ENCODE measurements around the gene UGT1A7.
"Not testable (repeated sequence)": the region's sequence is repeated elsewhere in the genome, so short reads cannot be mapped to it uniquely, and the experiment has no call there.

Gene UGT1A7

DNA sequence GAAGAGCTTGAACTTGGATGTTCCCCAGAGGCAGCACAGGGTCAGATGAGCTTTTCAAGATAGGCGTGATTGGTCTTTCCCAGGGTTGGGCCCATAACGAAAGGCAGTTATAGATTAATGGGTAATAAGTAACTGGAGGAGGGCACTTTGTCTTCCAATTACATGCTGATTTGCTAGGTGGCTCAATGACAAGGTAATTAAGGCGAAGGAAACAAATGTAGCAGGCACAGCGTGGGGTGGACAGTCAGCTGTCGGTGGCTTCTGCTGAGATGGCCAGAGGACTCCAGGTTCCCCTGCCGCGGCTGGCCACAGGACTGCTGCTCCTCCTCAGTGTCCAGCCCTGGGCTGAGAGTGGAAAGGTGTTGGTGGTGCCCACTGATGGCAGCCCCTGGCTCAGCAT, 36.9 kb downstream of the UGT1A7 start, which contains the start of gene UGT1A4:
Gene UGT1A4, plus strand, starts transcription at position 185 of the 400 bp plus-strand sequence. Its CDS starts 85 bp downstream, at position 270.
- DNase-seq, result no peak

DNA sequence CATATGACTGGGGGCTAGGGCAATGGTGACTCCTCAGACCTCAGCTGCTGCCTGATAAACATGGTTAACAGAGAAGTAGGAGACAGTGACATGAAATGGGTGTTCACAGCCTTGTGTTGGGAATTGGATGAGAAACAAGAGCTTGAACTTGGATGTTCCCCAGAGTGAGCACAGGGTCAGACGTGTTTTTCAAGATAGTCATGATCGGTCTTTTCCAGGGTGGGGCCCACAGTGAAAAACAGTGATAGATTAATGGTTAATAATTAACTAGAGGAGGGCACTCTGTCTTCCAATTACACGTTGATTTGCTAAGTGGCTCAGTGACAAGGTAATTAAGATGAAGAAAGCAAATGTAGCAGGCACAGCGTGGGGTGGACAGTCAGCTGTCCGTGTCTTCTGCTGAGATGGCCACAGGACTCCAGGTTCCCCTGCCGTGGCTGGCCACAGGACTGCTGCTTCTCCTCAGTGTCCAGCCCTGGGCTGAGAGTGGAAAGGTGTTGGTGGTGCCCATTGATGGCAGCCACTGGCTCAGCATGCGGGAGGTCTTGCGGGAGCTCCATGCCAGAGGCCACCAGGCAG, 47.1 kb downstream of the UGT1A7 start, which contains the start of gene UGT1A3:
Gene UGT1A3, plus strand, starts transcription at position 320 of the 579 bp plus-strand sequence. Its CDS starts 85 bp downstream, at position 405.
- no peak for DNase-seq

DNA sequence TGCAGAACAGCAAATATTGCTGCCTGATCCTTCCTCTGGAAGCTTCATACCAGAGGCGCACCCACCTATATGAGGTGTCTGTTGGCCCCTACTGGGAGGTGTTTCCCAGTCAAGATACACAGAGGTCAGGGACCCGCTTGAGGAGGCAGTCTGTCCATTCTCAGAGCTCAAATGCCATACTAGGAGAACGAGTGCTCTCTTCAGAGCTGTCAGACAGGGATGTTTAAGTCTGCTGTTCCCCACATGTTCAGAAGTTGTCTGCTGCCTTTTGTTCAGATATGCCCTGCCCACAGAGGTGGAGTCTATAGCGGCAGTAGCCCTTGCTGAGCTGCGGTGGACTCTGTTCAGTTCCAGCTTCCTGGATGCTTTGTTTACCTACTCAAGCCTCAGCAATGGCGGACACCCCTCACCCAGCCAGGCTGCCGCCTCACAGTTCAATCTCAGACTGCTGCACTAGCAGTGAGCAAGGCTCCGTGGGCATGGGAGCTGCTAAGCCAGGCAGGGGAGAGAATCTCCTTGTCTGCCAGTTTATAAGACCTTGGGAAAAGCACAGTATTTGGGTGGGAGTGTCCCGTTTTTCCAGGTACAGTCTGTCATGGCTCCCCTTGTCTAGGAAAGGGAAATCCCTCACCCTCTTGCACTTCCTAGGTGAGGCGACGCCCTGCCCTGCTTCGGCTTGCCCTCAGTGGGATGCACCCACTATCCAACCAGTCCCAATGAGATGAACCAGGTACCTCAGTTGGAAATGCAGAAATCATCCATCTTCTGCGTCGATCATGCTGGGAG, 55.4 kb downstream of the UGT1A7 start:
- not testable (repeated sequence) for DNase-seq

DNA sequence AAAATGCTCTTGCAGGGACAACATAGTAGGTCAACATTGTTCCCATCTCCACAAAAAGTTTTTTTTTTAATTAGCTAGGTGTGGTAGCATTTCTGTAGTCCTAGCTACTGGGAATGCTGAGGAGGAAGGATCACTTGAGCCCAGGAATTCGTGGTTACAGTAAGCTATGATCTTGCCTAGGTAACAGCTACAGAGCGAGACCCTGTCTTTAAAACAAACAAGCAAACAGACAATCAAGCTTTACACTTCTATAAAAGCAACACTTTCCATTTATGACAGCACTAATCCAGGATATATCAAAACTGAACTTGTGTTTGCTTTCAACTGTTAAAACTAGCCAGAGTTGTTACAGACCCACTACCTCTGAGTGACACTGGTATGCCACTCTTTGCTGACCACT, 59.2 kb downstream of the UGT1A7 start:
- DNase-seq, result peak; percentile 49

DNA sequence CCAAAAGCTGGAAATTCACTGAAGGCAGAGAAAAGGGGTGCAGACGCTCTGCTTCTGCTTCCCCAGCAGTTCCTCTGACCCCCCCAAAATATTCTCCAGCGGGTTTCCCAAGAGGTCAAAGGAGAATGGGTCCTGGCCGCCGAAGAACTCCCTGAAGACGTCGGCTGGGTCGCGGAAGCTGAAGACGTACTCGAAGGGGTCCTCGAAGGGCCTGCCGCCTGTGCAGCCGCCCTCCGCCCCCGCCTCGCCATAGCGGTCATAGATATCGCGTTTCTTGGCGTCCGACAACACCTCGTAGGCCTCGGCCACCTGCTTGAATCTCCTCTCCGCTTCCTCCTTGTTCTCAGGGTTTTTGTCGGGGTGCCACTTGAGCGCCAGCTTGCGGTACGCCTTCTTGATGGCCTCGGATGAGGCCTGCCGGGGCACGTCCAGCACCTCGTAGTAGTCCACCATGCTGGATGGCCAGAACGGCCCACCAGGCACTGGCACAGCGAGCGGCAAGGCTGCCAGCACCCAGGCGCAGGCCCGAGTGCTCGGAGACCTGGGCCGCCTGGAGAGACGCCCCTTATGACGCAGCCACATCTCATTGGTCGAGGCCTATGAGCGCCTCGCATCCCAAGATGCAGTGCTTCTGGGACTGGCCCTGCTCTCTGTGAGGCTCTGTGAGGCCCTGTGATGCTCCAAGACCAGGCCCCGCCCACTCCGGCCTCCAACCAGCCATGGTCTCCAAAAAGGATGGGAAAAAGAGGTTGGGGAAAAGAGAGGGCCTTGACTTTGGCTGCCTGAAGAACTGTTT, 62.0 kb downstream of the UGT1A7 start:
- no peak for DNase-seq

DNA sequence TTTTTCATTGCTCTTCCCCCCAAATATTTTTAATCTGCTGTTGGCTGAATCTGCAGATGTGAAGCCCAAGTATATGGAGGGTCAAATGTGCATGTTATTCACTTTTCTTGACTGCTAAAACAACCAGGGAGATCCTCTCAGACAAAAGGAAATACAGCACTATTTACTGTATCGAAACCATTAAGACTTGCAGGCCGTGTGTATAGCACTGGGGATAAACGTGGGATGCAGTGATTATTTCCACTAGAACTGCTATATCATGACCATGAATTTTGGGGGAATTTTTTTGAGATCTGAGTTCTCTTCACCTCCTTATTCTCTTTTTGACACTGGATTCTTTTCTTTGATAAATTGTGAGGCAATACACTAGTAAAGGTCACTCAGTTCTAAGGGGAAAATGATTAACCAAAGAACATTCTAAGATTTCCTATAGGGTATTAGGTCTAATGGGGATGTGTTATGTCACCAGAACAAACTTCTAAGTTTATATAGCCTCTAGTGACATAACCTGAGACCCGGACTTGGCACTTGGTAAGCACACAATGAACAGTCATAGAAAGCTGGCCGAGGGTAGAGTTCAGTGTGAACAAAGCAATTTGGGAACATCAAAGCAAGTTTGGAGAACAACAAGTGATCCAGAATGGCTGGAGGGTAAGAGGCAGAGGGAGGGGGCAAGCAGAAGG, 63.5 kb downstream of the UGT1A7 start:
- DNase-seq, result no peak

DNA sequence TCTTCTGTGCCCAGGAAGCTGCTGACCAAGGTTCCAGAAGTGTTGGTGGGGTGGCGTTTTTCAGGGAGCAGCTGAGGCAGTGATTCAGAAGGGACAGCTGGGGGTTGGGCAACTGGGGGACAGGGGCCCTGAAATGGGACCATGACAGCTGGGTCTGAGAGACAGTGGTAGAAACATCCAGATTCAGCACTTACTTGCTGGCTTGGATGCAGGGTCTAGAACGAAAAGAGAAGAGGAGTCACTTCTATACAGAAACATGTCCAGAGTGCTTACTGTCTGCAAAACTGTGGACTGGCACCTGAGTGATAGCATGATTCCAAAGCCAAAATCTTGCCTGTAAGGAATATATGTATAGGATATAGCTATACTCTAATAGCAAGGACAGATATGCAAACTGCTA, 64.1 kb downstream of the UGT1A7 start:
- not testable (repeated sequence) for DNase-seq

DNA sequence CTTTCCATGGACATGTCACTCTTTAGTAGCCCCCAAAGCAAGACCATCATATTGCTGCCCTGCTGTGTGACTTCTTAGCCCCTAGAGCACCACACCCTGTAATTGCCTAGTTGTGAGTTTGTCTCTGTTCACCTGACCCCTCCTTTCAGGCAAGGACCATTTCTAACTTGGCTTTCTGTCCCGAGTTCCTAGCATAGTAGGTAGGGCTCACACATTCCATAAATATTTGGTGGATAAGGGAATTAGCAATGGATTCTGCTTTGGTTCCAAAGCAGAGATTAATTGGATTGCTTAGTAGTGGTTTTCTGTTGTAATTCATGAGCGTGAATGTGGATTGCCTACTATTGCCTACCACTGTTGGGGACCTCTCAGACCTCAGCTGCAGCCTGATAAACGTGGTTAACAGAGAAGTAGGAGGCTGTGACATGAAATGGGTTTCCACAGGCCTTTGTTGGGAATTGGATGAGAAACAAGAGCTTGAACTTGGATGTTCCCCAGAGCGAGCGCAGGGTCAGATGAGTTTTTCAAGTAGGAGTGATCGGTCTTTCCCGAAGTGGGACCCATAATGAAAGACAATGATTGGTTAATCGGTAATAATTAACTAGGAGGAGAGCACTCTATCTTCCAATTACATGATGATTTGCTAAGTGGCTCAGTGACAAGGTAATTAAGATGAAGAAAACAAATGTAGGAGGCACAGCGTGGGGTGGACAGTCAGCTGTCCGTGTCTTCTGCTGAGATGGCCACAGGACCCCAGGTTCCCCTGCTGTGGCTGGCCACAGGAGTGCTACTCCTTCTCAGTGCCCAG, 65.0 kb downstream of the UGT1A7 start:
- DNase-seq, result peak; percentile 38

DNA sequence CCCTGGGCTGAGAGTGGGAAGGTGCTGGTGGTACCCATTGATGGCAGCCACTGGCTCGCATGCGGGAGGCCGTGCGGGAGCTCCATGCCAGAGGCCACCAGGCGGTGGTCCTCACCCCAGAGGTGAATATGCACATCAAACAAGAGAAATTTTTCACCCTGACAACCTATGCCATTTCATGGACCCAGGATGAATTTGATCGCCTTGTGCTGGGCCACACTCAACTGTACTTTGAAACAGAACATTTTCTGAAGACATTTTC, 65.5 kb downstream of the UGT1A7 start:
- no peak for DNase-seq

DNA sequence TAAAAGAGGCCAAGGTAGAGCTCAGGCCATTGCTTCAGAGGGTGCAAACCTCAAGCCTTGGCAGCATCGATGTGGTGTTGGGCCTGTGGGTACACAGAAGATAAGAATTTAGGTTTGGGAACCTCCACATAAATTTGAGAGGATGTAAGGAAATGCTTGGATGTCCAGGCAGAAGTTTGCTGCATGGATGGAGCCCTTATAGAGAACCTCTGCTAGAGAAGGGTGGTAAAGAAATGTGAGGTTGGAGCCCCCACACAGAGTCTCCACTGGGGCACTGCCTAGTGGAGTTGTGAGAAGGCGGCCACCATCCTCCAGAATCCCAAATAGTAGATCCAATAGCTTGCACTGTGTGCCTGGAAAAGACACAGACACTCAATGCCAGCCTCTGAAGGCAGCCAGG, 69.0 kb downstream of the UGT1A7 start:
- not testable (repeated sequence) for DNase-seq

DNA sequence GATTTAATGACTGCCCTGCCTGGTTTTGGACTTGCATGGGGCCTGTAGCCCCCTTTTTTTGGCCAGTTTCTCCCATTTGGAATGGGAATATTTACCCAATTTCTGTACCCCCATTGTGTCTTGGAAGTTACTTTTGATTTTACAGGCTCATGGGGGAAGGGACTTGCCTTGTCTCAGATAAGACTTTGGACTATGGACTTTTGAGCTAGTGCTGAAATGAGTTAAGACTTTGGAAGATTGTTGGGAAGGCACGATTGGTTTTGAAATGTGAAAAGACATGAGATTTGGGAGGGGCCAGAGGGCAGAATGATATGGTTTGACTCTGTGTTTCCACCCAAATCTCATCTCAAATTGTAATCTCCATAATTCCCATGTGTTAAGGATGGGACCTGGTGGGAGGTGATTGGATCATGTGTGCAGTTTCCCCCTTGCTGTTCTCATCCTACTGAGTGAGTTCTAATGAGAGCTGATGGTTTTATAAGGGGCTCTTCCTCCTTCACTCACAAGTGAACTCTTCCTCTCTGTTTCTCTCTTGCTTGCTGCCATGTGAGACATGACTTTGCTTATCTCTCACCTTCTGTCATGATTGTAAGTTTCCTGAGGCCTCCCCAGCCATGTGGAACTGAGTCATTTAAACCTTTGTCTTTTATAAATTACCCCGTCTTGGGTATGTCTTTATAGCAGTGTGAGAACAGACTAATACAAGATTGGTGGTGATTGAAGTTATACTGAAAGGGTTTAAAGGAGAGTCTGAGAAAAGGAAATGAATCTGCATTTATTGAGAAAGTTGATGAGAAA, 69.7 kb downstream of the UGT1A7 start:
- DNase-seq, result not testable (repeated sequence)

DNA sequence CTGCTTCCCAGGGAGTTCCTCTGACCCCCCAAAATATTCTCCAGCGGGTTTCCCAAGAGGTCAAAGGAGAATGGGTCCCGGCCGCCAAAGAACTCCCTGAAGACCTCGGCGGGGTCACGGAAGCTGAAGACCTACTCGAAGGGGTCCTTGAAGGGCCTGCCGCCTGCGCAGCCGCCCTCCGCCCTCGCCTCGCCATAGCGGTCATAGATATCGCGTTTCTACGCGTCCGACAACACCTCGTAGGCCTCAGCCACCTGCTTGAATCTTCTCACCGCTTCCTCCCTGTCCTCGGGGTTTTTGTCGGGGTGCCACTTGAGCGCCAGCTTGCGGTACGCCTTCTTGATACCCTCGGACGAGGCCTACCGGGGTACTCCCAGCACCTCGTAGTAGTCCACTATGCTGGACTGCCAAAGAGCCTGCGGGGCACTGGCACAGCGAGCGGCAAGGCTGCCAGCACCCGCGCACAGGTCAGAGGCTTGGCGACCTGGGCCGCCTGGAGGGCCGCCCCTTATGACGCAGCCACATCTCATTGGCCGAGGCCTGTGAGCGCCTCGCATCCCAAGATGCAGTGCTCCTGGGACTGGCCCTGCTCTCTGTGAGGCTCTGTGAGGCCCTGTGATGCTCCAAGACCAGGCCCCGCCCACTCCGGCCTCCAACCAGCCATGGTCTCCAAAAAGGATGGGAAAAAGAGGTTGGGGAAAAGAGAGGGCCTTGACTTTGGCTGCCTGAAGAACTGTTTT, 73.3 kb downstream of the UGT1A7 start:
- no peak for DNase-seq

DNA sequence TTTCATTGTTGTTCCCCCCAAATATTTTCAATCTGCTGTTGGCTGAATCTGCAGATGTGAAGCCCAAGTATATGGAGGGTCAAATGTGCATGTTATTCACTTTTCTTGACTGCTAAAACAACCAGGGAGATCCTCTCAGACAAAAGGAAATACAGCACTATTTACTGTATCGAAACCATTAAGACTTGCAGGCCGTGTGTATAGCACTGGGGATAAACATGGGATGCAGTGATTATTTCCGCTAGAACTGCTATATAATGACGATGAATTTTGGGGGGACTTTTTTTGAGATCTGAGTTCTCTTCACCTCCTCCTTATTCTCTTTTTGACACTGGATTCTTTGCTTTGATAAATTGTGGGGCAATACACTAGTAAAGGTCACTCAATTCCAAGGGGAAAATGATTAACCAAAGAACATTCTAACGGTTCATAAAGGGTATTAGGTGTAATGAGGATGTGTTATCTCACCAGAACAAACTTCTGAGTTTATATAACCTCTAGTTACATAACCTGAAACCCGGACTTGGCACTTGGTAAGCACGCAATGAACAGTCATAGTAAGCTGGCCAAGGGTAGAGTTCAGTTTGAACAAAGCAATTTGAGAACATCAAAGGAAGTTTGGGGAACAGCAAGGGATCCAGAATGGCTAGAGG, 74.9 kb downstream of the UGT1A7 start:
- peak; percentile 18 for DNase-seq

DNA sequence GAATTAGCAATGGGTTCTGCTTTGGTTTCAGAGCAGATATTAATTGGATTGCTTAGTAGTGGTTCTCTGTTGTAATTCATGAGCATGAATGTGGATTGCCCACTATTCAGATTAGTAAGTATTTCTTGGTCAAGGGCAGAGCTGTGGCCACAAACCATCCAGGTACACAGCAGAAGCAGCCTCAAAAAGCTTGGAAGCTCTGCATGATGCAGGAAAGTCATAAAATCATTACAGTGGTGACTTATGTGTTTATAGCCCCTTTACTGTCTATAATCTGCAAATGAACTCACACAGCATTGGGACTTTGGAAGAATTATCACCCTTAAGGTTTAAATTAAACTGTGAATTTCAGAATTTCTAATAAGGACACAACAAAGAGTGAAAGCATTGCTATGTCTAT, 76.4 kb downstream of the UGT1A7 start:
- no peak for DNase-seq

DNA sequence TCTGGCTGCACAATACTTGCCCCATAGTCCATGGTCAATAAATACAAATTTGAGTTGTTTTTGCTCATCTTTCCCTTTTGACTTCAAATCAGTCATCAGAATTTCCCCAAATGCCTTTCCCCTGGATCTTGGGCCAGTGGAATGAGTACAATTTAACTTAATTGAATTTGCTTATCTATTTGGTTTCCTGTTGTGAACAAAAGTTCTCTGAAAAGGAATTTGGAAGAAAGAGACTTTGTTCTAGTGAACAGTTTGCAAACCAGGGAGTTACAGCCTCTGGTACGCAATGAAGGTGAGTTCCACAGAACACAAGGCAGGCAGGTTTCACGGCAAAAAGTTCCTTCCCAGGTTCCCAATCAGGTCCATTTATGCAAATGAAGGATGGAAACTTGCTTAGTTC, 77.1 kb downstream of the UGT1A7 start:
- no peak for DNase-seq

DNA sequence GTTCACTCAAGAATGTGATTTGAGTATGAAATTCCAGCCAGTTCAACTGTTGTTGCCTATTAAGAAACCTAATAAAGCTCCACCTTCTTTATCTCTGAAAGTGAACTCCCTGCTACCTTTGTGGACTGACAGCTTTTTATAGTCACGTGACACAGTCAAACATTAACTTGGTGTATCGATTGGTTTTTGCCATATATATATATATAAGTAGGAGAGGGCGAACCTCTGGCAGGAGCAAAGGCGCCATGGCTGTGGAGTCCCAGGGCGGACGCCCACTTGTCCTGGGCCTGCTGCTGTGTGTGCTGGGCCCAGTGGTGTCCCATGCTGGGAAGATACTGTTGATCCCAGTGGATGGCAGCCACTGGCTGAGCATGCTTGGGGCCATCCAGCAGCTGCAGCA, 78.3 kb downstream of the UGT1A7 start, which contains the start of gene UGT1A1:
Gene UGT1A1, plus strand, starts transcription at position 228 of the 400 bp plus-strand sequence. Its CDS starts 18 bp downstream, at position 246.
- no peak for DNase-seq

DNA sequence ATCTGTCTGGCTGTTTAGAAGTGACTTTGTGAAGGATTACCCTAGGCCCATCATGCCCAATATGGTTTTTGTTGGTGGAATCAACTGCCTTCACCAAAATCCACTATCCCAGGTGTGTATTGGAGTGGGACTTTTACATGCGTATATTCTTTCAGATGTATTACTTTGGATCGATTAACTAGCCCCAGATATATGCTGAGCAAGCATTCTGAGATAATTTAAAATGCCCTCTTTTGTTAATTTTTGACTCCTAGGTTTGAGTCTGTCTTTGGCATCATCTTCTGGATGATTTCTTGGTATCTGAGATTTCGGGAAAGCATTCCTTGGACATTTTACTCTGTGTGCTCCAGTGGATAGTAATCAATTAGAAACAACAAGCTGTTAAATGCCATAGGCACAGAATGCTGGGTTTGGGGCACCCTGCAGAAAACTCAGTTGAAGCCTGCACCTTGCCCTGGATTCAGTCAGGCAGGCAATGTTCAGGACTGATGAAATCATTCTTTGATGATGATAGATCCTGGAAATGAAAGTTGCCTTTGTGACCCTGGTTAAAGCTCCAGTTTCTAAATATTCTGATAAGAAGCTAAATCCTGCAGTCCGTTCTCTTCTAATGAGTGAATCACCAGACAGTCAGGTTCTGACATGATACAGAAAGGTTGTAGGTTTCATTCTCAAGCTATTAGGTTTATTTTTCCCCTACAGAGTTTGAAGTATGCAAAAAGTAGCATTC, 79.5 kb downstream of the UGT1A7 start:
- no peak for DNase-seq

DNA sequence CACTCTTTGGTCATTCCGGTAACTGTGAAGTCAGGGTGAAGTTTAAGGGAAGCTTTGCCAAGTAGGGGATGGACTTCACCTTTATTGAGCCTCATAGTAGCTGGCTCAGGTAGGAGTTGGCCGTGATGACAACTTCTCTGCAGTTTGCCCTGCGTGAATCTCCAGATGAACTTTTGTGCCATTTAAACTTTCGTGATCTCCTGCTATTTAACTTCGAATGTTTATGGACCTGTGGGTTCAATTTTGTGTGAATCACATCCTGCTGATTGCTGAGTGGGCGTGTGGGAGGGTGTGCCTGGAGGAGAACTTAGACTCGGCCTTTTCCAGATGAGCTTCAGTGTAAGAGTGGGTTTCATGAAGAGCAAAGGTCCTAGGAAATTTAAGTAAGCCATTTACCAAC, 82.6 kb downstream of the UGT1A7 start:
- peak; percentile 29 for DNase-seq

DNA sequence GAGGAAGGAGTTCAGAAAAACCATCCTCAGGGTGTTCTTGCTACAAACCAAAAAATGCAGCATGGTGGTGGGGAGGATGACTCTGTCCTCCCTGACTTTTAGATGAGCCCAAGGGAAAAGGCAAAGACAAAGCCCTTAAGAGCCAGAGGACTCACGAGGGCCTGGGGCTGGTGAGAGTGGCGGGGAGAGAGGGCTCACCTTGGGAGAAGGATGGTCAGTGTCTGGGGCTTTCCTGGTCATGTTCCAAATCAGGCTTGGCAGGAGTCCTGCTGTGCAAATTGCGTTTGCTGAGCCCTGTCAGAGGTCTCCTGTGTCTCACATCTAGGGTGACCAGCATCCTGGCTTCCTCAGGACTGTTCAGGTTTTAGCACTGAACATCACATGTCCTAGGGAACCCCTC, 83.1 kb downstream of the UGT1A7 start:
- no peak for DNase-seq

Measured in kidney glomerular epithelial cell (primary cell).